Stimulated activated naive CD8-positive, alpha-beta T cell treated with anti-CD3 and anti-CD28 coated beads, Interleukin-15, Interleukin-2, amounts not matched to agents 100 ng/mL and 50 ng/mL, for 24 hours (primary cell): ENCODE data around the gene CLCN6.

Experiments
- H3K27ac Mint-ChIP-seq: one replicate; pipeline ENCODE4 v1.8.0; 2021; ENCODE audit warnings: mild to moderate bottlenecking, mixed read lengths
- H3K27me3 Mint-ChIP-seq: one replicate; pipeline ENCODE4 v1.8.0; 2021; ENCODE audit warnings: mixed read lengths
- H3K36me3 Mint-ChIP-seq: one replicate; pipeline ENCODE4 v1.8.0; 2021; ENCODE audit warnings: low read depth, mixed read lengths
- H3K4me1 Mint-ChIP-seq: one replicate; pipeline ENCODE4 v1.8.0; 2021; ENCODE audit warnings: low read depth, mixed read lengths
- H3K4me3 Mint-ChIP-seq: one replicate; pipeline ENCODE4 v1.8.0; 2021; ENCODE audit warnings: mild to moderate bottlenecking, mixed read lengths
- H3K9me3 Mint-ChIP-seq: one replicate; pipeline ENCODE4 v1.8.0; 2021; ENCODE audit warnings: mixed read lengths

Gene CLCN6

GRCh38 chr1:11771481-11772043, 34.4 kb upstream of the CLCN6 start:
- no peak overlapping the region for H3K27ac Mint-ChIP-seq
- no peaks in the 10 kb centered on the region for H3K4me1 Mint-ChIP-seq
- H3K9me3 Mint-ChIP-seq: no peaks in the 10 kb centered on the region
- no peaks in the 10 kb centered on the region for H3K27me3 Mint-ChIP-seq
- no peak overlapping the region for H3K4me3 Mint-ChIP-seq
- no peaks in the 10 kb centered on the region for H3K36me3 Mint-ChIP-seq

GRCh38 chr1:11772458-11772857, 33.5 kb upstream of the CLCN6 start:
- Mint-ChIP-seq H3K27me3 (no peaks in the 10 kb centered on the region), H3K4me1 (no peaks in the 10 kb centered on the region), H3K9me3 (no peaks in the 10 kb centered on the region), H3K36me3 (no peaks in the 10 kb centered on the region), H3K27ac (no peak overlapping the region), H3K4me3 (no peak overlapping the region)

GRCh38 chr1:11774753-11775152, 31.2 kb upstream of the CLCN6 start:
- H3K9me3 Mint-ChIP-seq: no peaks in the 10 kb centered on the region
- H3K27me3 Mint-ChIP-seq: no peaks in the 10 kb centered on the region
- no peaks in the 10 kb centered on the region for H3K36me3 Mint-ChIP-seq
- H3K4me3 Mint-ChIP-seq: no peak overlapping the region
- H3K27ac Mint-ChIP-seq: no peak overlapping the region
- no peaks in the 10 kb centered on the region for H3K4me1 Mint-ChIP-seq

GRCh38 chr1:11777658-11778322, 28.2 kb upstream of the CLCN6 start:
- Mint-ChIP-seq H3K4me1 (no peaks in the 10 kb centered on the region), H3K4me3 (no peak overlapping the region), H3K27ac (no peak overlapping the region)

GRCh38 chr1:11778336-11778735, 27.7 kb upstream of the CLCN6 start:
- no peak overlapping the region for H3K4me3 Mint-ChIP-seq
- H3K9me3 Mint-ChIP-seq: no peaks in the 10 kb centered on the region
- no peaks in the 10 kb centered on the region for H3K36me3 Mint-ChIP-seq
- H3K27me3 Mint-ChIP-seq: no peaks in the 10 kb centered on the region
- H3K4me1 Mint-ChIP-seq: no peaks in the 10 kb centered on the region
- no peak overlapping the region for H3K27ac Mint-ChIP-seq

More at GRCh38 chr1:11777658-11778322, 28.2 kb upstream of the CLCN6 start:
- Mint-ChIP-seq H3K9me3 (no peaks in the 10 kb centered on the region), H3K27me3 (no peaks in the 10 kb centered on the region), H3K36me3 (no peaks in the 10 kb centered on the region)

GRCh38 chr1:11778844-11779623, 27.0 kb upstream of the CLCN6 start:
- H3K27ac Mint-ChIP-seq: no peak overlapping the region
- H3K27me3 Mint-ChIP-seq: no peaks in the 10 kb centered on the region
- no peaks in the 10 kb centered on the region for H3K4me1 Mint-ChIP-seq
- H3K4me3 Mint-ChIP-seq: no peak overlapping the region
- no peaks in the 10 kb centered on the region for H3K9me3 Mint-ChIP-seq
- no peaks in the 10 kb centered on the region for H3K36me3 Mint-ChIP-seq

- Mint-ChIP-seq H3K36me3 (no peaks in the 10 kb centered on the region), H3K27me3 (no peaks in the 10 kb centered on the region), H3K27ac (no peak overlapping the region), H3K4me3 (no peak overlapping the region), H3K4me1 (peaks cover 3% of the 10 kb centered on the region), H3K9me3 (no peaks in the 10 kb centered on the region)
These were observed 26.1 kb upstream of the CLCN6 start for GRCh38 chr1:11779715-11780379.

- no peaks in the 10 kb centered on the region for H3K36me3 Mint-ChIP-seq
- peaks cover 9% of the 10 kb centered on the region for H3K4me1 Mint-ChIP-seq
- no peaks in the 10 kb centered on the region for H3K27me3 Mint-ChIP-seq
- no peaks in the 10 kb centered on the region for H3K9me3 Mint-ChIP-seq
- H3K27ac Mint-ChIP-seq: no peak overlapping the region
- no peak overlapping the region for H3K4me3 Mint-ChIP-seq
These were observed 25.4 kb upstream of the CLCN6 start for GRCh38 chr1:11780380-11781147.

GRCh38 chr1:11781297-11781696, 24.7 kb upstream of the CLCN6 start:
- H3K4me1 Mint-ChIP-seq: peaks cover 9% of the 10 kb centered on the region
- H3K27ac Mint-ChIP-seq: no peak overlapping the region

GRCh38 chr1:11782127-11782708, 23.8 kb upstream of the CLCN6 start:
- Mint-ChIP-seq H3K36me3 (no peaks in the 10 kb centered on the region), H3K9me3 (no peaks in the 10 kb centered on the region), H3K27ac (no peak overlapping the region), H3K4me1 (peaks cover 9% of the 10 kb centered on the region), H3K4me3 (no peak overlapping the region), H3K27me3 (no peaks in the 10 kb centered on the region)

More at GRCh38 chr1:11781297-11781696, 24.7 kb upstream of the CLCN6 start:
- no peaks in the 10 kb centered on the region for H3K27me3 Mint-ChIP-seq
- no peak overlapping the region for H3K4me3 Mint-ChIP-seq
- H3K36me3 Mint-ChIP-seq: no peaks in the 10 kb centered on the region
- no peaks in the 10 kb centered on the region for H3K9me3 Mint-ChIP-seq

GRCh38 chr1:11783556-11783955, 22.4 kb upstream of the CLCN6 start:
- Mint-ChIP-seq H3K4me3 (no peak overlapping the region), H3K9me3 (no peaks in the 10 kb centered on the region), H3K36me3 (no peaks in the 10 kb centered on the region), H3K27me3 (no peaks in the 10 kb centered on the region), H3K4me1 (peaks cover 9% of the 10 kb centered on the region), H3K27ac (no peak overlapping the region)

GRCh38 chr1:11784256-11784992, 21.6 kb upstream of the CLCN6 start:
- Mint-ChIP-seq H3K36me3 (no peaks in the 10 kb centered on the region), H3K4me1 (peaks cover 9% of the 10 kb centered on the region), H3K27ac (no peak overlapping the region), H3K4me3 (no peak overlapping the region), H3K9me3 (no peaks in the 10 kb centered on the region), H3K27me3 (no peaks in the 10 kb centered on the region)

GRCh38 chr1:11784993-11785769, 20.8 kb upstream of the CLCN6 start:
- Mint-ChIP-seq H3K27ac (no peak overlapping the region), H3K27me3 (no peaks in the 10 kb centered on the region), H3K4me1 (peaks cover 9% of the 10 kb centered on the region), H3K9me3 (no peaks in the 10 kb centered on the region), H3K36me3 (no peaks in the 10 kb centered on the region), H3K4me3 (no peak overlapping the region)
